ENCODE results near the gene SLC16A11.
A peak's percentile ranks its signal among the peaks of the same experiment; 100 is the strongest.
"Not testable (repeated sequence)": the region's sequence is repeated elsewhere in the genome, so short reads cannot be mapped to it uniquely, and the experiment has no call there.

The SLC16A11 gene

GRCh38 chr17:7072406-7072805 is 28.5 kb upstream of the SLC16A11 start:
- H3K4me1 Mint-ChIP-seq (ENCODE audit: low read depth in 2 of 2) = peaks cover 0 to 5% of the 10 kb centered on the region in 2 donors
- H3K36me3 Mint-ChIP-seq (ENCODE audit: insufficient read depth) = no peaks in the 10 kb centered on the region
- no peak for DNase-seq
- H3K27ac Mint-ChIP-seq = no peak overlapping the region
- H3K27me3 Mint-ChIP-seq = no peaks in the 10 kb centered on the region
- no peak for ATAC-seq (replicated peaks)
- no peak overlapping the region for H3K4me3 Mint-ChIP-seq
- peaks cover 6 to 16% of the 10 kb centered on the region in 2 donors for H3K9me3 Mint-ChIP-seq

GRCh38 chr17:7070712-7071111 is 26.8 kb upstream of the SLC16A11 start:
- Mint-ChIP-seq H3K27me3 (peaks cover 0 to 6% of the 10 kb centered on the region in 2 donors), H3K36me3 (ENCODE audit: insufficient read depth) (peaks cover 4% of the 10 kb centered on the region), H3K4me1 (ENCODE audit: low read depth in 2 of 2) (no peaks in the 10 kb centered on the region), H3K4me3 (no peak overlapping the region), H3K9me3 (peaks cover 6 to 19% of the 10 kb centered on the region in 2 donors), H3K27ac (no peak overlapping the region)
- DNase-seq (no peak), ATAC-seq (replicated peaks) (no peak)

- H3K27me3 Mint-ChIP-seq = peaks cover 9 to 30% of the 10 kb centered on the region in 2 donors
- H3K4me3 Mint-ChIP-seq = no peak overlapping the region
- no peak overlapping the region for H3K27ac Mint-ChIP-seq
- peaks cover 6 to 19% of the 10 kb centered on the region in 2 donors for H3K9me3 Mint-ChIP-seq
- H3K36me3 Mint-ChIP-seq (ENCODE audit: insufficient read depth) = peaks cover 4% of the 10 kb centered on the region
- ATAC-seq (replicated peaks) (no peak), DNase-seq (no peak)
- no peaks in the 10 kb centered on the region for H3K4me1 Mint-ChIP-seq (ENCODE audit: low read depth in 2 of 2)
Observed at GRCh38 chr17:7068268-7068667, 24.4 kb upstream of the SLC16A11 start.

- H3K27ac Mint-ChIP-seq = no peak overlapping the region
- no peaks in the 10 kb centered on the region for H3K4me1 Mint-ChIP-seq (ENCODE audit: low read depth in 2 of 2)
- peaks cover 15 to 40% of the 10 kb centered on the region in 2 donors for H3K27me3 Mint-ChIP-seq
- ATAC-seq (replicated peaks) (no peak), DNase-seq (no peak)
- peaks cover 4% of the 10 kb centered on the region for H3K36me3 Mint-ChIP-seq (ENCODE audit: insufficient read depth)
- no peak overlapping the region for H3K4me3 Mint-ChIP-seq
- H3K9me3 Mint-ChIP-seq = peaks cover 6 to 19% of the 10 kb centered on the region in 2 donors
Observed at GRCh38 chr17:7067198-7067597, 23.3 kb upstream of the SLC16A11 start.

GRCh38 chr17:7064261-7064660 is 20.4 kb upstream of the SLC16A11 start:
- H3K27me3 Mint-ChIP-seq = peaks cover 21 to 61% of the 10 kb centered on the region in 2 donors
- no peak overlapping the region for H3K27ac Mint-ChIP-seq
- H3K9me3 Mint-ChIP-seq = peaks cover 6 to 19% of the 10 kb centered on the region in 2 donors
- H3K4me3 Mint-ChIP-seq = no peak overlapping the region
- DNase-seq = no peak
- ATAC-seq (replicated peaks) = no peak
- H3K36me3 Mint-ChIP-seq (ENCODE audit: insufficient read depth) = peaks cover 4% of the 10 kb centered on the region
- no peaks in the 10 kb centered on the region for H3K4me1 Mint-ChIP-seq (ENCODE audit: low read depth in 2 of 2)

GRCh38 chr17:7063518-7064094 is 19.7 kb upstream of the SLC16A11 start:
- H3K9me3 Mint-ChIP-seq = peaks cover 3 to 14% of the 10 kb centered on the region in 2 donors
- no peaks in the 10 kb centered on the region for H3K4me1 Mint-ChIP-seq (ENCODE audit: low read depth in 2 of 2)
- no peak overlapping the region for H3K27ac Mint-ChIP-seq
- H3K4me3 Mint-ChIP-seq = no peak overlapping the region
- H3K36me3 Mint-ChIP-seq (ENCODE audit: insufficient read depth) = peaks cover 4% of the 10 kb centered on the region
- ATAC-seq (replicated peaks) (no peak), DNase-seq (no peak)
- peaks cover 21 to 68% of the 10 kb centered on the region in 2 donors for H3K27me3 Mint-ChIP-seq

- Mint-ChIP-seq H3K36me3 (ENCODE audit: insufficient read depth) (no peaks in the 10 kb centered on the region), H3K4me3 (no peak overlapping the region), H3K9me3 (no peaks in the 10 kb centered on the region), H3K27ac (no peak overlapping the region), H3K27me3 (peaks cover 21 to 63% of the 10 kb centered on the region in 2 donors), H3K4me1 (ENCODE audit: low read depth in 2 of 2) (no peaks in the 10 kb centered on the region)
- ATAC-seq (replicated peaks) (no peak), DNase-seq (no peak)
Observed at GRCh38 chr17:7060165-7060891, 16.4 kb upstream of the SLC16A11 start.

- no peaks in the 10 kb centered on the region for H3K9me3 Mint-ChIP-seq
- H3K36me3 Mint-ChIP-seq (ENCODE audit: insufficient read depth) = no peaks in the 10 kb centered on the region
- no peak overlapping the region for H3K27ac Mint-ChIP-seq
- no peak for DNase-seq
- peaks cover 19 to 49% of the 10 kb centered on the region in 2 donors for H3K27me3 Mint-ChIP-seq
- no peak for ATAC-seq (replicated peaks)
- no peaks in the 10 kb centered on the region for H3K4me1 Mint-ChIP-seq (ENCODE audit: low read depth in 2 of 2)
- H3K4me3 Mint-ChIP-seq = no peak overlapping the region
Observed at GRCh38 chr17:7058831-7059447, 15.0 kb upstream of the SLC16A11 start.

- Mint-ChIP-seq H3K9me3 (no peaks in the 10 kb centered on the region), H3K27ac (no peak overlapping the region), H3K4me1 (ENCODE audit: low read depth in 2 of 2) (peaks cover 2 to 4% of the 10 kb centered on the region in 2 donors), H3K4me3 (no peak overlapping the region), H3K27me3 (peaks cover under 1 to 24% of the 10 kb centered on the region in 2 donors), H3K36me3 (ENCODE audit: insufficient read depth) (no peaks in the 10 kb centered on the region)
- DNase-seq = no peak
- no peak for ATAC-seq (replicated peaks)
Observed at GRCh38 chr17:7056386-7056785, 12.5 kb upstream of the SLC16A11 start.

- Mint-ChIP-seq H3K4me1 (ENCODE audit: low read depth in 2 of 2) (peaks cover 16 to 21% of the 10 kb centered on the region in 2 donors), H3K36me3 (ENCODE audit: insufficient read depth) (peaks cover 15% of the 10 kb centered on the region)
- not testable (repeated sequence) for DNase-seq; H3K27me3 Mint-ChIP-seq; ATAC-seq (replicated peaks); H3K27ac Mint-ChIP-seq; H3K4me3 Mint-ChIP-seq; H3K9me3 Mint-ChIP-seq
Observed at GRCh38 chr17:7050583-7050982, 6.7 kb upstream of the SLC16A11 start.

GRCh38 chr17:7048968-7049367 is 5.1 kb upstream of the SLC16A11 start:
- ATAC-seq (replicated peaks) (no peak), DNase-seq (no peak)
- Mint-ChIP-seq H3K4me1 (ENCODE audit: low read depth in 2 of 2) (peaks cover 16 to 21% of the 10 kb centered on the region in 2 donors), H3K9me3 (no peaks in the 10 kb centered on the region), H3K4me3 (no peak overlapping the region), H3K27me3 (no peaks in the 10 kb centered on the region), H3K36me3 (ENCODE audit: insufficient read depth) (peaks cover 18% of the 10 kb centered on the region), H3K27ac (no peak overlapping the region)

- peaks cover 18 to 26% of the 10 kb centered on the region in 2 donors for H3K4me1 Mint-ChIP-seq (ENCODE audit: low read depth in 2 of 2)
- peak overlapping the region; percentile 88 to 92 for H3K27ac Mint-ChIP-seq
- peak overlapping the region; percentile 80 to 81 for H3K4me3 Mint-ChIP-seq
- peaks cover 20% of the 10 kb centered on the region for H3K36me3 Mint-ChIP-seq (ENCODE audit: insufficient read depth)
- DNase-seq (no peak), ATAC-seq (replicated peaks) (no peak)
- no peaks in the 10 kb centered on the region for H3K9me3 Mint-ChIP-seq
- no peaks in the 10 kb centered on the region for H3K27me3 Mint-ChIP-seq
Observed at GRCh38 chr17:7047566-7047965, 3.7 kb upstream of the SLC16A11 start.

- ATAC-seq (replicated peaks) (peak; percentile 36), DNase-seq (peak; percentile 59 to 69 (median 62))
- Mint-ChIP-seq H3K27ac (peak overlapping the region; percentile 88 to 92), H3K36me3 (ENCODE audit: insufficient read depth) (peaks cover 25% of the 10 kb centered on the region), H3K4me3 (peak overlapping the region; percentile 80 to 81), H3K4me1 (ENCODE audit: low read depth in 2 of 2) (peaks cover 18 to 28% of the 10 kb centered on the region in 2 donors)
- H3K27me3 Mint-ChIP-seq, H3K9me3 Mint-ChIP-seq: not testable (repeated sequence)
Observed at GRCh38 chr17:7046725-7047397, 3.0 kb upstream of the SLC16A11 start.

All from effector memory CD8-positive, alpha-beta T cell (primary cell).